WERI-Rb-1 (cell line): Measurements from ENCODE around the gene ADORA2A.

Source experiments
- DNase-seq: peaks from one replicate; pipeline ENCODE4 v3.0.0-alpha.2; 2020
- H3K27ac ChIP-seq: fragments of 250-450 bp; sonication (Bioruptor Pico); 2 replicates; pipeline ENCODE4 v1.5.1; 2020; ENCODE audit warnings: mild to moderate bottlenecking, moderate library complexity
- H3K27me3 ChIP-seq: fragments of 250-450 bp; sonication (Bioruptor Pico); 2 replicates; pipeline ENCODE4 v1.5.1; 2021; ENCODE audit warnings: mild to moderate bottlenecking, low read depth, moderate library complexity; ENCODE audit not compliant: insufficient read depth, severe bottlenecking
- H3K36me3 ChIP-seq: fragments of 250-450 bp; sonication (Bioruptor Pico); 2 replicates; pipeline ENCODE4 v1.5.1; 2020; ENCODE audit warnings: mild to moderate bottlenecking, moderate library complexity
- H3K4me3 ChIP-seq: 2 replicates; pipeline ENCODE4 v1.5.1; 2011; ENCODE audit warnings: low read depth, mild to moderate bottlenecking, control low read depth, low read length
- H3K9me3 ChIP-seq: fragments of 250-450 bp; sonication (Bioruptor Pico); 2 replicates; pipeline ENCODE4 v1.5.1; 2021; ENCODE audit warnings: mild to moderate bottlenecking, moderate library complexity; ENCODE audit not compliant: severe bottlenecking
- TF ChIP-seq, protein P1 (sequence below): IDR thresholded peaks from 2 replicates; pipeline ENCODE4 v1.5.1; 2011; ENCODE audit warnings: low read depth, mild to moderate bottlenecking, control low read depth, inconsistent platforms, low read length

The ADORA2A gene

DNA sequence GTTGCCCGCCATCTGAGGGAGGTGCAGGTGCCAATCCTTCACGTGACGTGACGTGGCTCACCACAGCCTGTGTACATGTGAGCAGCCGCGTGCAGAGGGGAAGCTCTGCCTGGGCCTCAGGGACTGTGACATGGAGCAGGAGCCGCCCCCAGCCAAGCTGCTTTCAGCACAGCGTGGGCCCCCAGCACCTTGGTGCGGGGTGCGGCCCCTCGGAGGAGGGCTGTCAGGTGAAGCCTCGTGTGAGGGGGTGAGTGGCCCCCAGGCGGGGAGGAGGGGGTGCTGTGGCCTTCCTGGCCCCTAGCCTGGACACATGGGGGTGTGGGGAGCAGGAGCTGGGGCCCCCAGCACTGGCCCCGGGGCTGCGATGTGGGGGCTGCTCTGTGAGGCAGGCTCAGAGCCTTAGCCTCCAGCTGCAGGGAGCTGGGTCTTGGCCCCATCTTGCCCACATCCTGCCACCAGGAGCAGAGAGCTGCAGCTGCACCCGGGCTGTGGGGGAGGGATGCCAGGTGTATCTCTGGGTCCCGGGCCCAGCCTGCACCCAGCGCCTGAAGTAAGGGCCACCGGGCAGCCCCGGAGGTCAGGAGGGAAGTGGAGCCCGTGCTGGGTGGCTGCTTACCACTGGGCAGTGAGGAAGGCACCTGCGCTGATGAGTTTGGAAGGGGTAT is at the start of gene ADORA2A:
TSS of gene ADORA2A (plus strand) at position 100 of the 665 bp plus-strand sequence. CDS start 5,806 bp downstream, outside the sequence.
- Histone ChIP-seq H3K4me3 (no peak within 1 kb of the TSS), H3K9me3 (no peaks in the 10 kb centered on the region), H3K27ac (no peak within 1 kb of the TSS), H3K27me3 (no peaks in the 10 kb centered on the region), H3K36me3 (no peaks in the 10 kb centered on the region)
- DNase-seq, result no peak
- TF ChIP-seq, protein P1, sequence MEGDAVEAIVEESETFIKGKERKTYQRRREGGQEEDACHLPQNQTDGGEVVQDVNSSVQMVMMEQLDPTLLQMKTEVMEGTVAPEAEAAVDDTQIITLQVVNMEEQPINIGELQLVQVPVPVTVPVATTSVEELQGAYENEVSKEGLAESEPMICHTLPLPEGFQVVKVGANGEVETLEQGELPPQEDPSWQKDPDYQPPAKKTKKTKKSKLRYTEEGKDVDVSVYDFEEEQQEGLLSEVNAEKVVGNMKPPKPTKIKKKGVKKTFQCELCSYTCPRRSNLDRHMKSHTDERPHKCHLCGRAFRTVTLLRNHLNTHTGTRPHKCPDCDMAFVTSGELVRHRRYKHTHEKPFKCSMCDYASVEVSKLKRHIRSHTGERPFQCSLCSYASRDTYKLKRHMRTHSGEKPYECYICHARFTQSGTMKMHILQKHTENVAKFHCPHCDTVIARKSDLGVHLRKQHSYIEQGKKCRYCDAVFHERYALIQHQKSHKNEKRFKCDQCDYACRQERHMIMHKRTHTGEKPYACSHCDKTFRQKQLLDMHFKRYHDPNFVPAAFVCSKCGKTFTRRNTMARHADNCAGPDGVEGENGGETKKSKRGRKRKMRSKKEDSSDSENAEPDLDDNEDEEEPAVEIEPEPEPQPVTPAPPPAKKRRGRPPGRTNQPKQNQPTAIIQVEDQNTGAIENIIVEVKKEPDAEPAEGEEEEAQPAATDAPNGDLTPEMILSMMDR, result no peak

DNA sequence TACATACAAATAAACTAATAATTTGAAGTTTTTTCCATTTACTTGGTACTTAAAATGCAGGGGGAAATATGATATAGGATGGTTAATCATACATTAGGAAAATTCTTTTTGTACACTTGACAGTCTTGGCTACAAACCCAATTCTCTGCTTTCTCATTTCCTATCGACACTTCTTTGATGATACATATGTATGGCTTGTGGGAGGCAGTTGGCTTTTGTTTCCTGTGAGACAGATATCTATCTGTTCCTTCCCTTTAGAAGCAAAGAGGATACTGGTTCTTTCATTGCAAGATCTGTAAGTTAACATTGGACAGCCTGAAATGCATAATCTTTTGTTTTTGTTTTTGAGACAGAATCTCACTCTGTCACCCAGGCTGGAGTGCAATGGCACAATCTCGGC is 47.9 kb upstream of the ADORA2A start:
- no peak for DNase-seq
- H3K9me3 ChIP-seq, result no peaks in the 10 kb centered on the region

DNA sequence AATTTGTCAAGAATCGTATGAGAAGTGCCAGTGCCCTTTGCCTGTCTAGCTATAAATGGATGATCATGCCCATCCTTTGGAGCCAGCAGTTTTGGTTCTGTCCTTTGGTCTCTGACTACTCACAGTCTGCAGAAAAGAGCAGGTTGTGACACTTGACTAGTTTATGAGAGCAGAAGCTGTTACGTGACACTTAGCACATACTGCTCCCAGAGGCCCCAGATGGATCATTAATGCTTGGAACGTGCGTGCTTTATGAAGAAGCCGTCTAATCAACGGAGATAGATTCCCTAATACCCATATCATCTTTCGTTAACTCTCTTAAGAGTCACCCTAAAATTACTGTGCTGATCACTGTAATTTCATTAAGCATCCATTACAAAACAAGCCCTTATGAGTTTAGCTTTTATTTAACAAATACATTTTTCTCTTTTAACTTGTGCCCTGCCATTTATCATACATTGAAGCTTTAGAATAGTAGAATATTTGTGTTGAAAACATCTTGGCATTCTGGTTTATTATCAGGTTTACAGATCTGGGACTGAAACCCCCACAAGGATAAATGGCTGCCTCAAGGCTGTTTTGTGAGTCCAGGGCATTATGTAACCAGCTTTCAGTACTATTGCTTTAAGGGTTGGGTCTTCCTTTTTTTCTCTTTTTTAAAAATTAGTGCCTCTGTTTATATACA is 47.0 kb upstream of the ADORA2A start:
- Histone ChIP-seq H3K27ac (peak overlapping the region; percentile 35), H3K27me3 (no peaks in the 10 kb centered on the region), H3K4me3 (no peak overlapping the region), H3K9me3 (no peaks in the 10 kb centered on the region), H3K36me3 (peaks cover 22% of the 10 kb centered on the region)
- DNase-seq, result peak; percentile 46
- TF ChIP-seq, protein P1, result no peak

More for the DNA sequence above, 47.9 kb upstream of the ADORA2A start:
- H3K4me3 ChIP-seq, result no peak overlapping the region
- H3K27me3 ChIP-seq, result no peaks in the 10 kb centered on the region
- peak overlapping the region; percentile 35 for H3K27ac ChIP-seq
- H3K36me3 ChIP-seq, result peaks cover 28% of the 10 kb centered on the region
- TF ChIP-seq, protein P1, result no peak

DNA sequence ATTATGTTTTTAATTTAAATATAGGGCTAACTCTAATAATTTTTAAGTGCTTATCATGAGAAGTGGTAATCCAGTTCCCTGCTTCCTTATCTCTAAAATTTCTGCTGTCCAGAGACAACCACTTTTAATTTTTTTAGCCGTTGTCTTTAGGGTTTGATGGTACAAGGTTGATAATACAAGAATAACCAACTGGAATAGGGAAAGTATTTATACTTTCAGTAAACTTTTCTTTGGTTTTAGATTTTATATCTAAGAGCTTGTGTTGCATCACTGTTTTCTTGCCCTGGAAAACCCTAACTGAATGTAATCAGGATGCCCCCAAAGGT is 46.5 kb upstream of the ADORA2A start:
- H3K36me3 ChIP-seq, result peaks cover 17% of the 10 kb centered on the region
- H3K9me3 ChIP-seq, result no peaks in the 10 kb centered on the region
- H3K27me3 ChIP-seq, result no peaks in the 10 kb centered on the region
- no peak for DNase-seq
- TF ChIP-seq, protein P1, result no peak
- H3K27ac ChIP-seq, result peak overlapping the region; percentile 35; the same call in 1 of the 2 replicates
- no peak overlapping the region for H3K4me3 ChIP-seq

DNA sequence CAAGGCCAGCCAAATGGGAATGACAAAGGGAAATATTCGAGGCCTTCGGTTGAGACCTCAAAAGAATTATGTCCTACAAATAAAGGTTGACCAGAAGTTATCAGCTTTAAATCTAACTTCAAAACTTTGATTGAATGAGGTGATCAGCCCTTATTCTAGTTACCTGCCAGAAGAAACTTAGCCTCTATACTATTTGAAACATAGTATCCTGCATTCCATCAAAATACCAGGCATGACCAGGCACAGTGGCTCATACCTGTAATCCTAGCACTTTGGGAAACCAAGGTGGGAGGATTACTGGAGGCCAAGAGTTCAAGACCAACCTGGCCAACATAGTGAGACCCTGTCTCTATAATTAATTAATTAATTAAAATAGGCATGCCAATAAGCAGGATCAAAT is 44.3 kb upstream of the ADORA2A start:
- no peak overlapping the region for H3K27ac ChIP-seq
- no peaks in the 10 kb centered on the region for H3K9me3 ChIP-seq
- TF ChIP-seq, protein P1, result no peak
- peaks cover 3% of the 10 kb centered on the region for H3K36me3 ChIP-seq
- DNase-seq, result no peak
- H3K27me3 ChIP-seq, result no peaks in the 10 kb centered on the region
- no peak overlapping the region for H3K4me3 ChIP-seq
